Colonic mucosa (tissue), 4 donors: ENCODE data around the gene PRKCE. TPM values are rescaled to one million over a fixed set of nuclear protein-coding genes. Genes with fewer than 3 reads are reported as not detected.

Experiments
- DNase-seq: peaks from one replicate; pipeline ENCODE4 v3.0.0-alpha.2; 2020
- H3K27ac ChIP-seq: fragments of 200-600 bp; one replicate; pipeline ENCODE4 v1.8.0; 2021
- H3K27me3 ChIP-seq: fragments of 200-600 bp; one replicate; pipeline ENCODE4 v1.8.0; 2021
- H3K36me3 ChIP-seq: fragments of 200-600 bp; one replicate; pipeline ENCODE4 v1.8.0; 2021
- H3K4me1 ChIP-seq: fragments of 200-600 bp; one replicate; pipeline ENCODE4 v1.8.0; 2021; ENCODE audit warnings: mild to moderate bottlenecking
- H3K4me3 ChIP-seq: fragments of 200-600 bp; one replicate; pipeline ENCODE4 v1.8.0; 2021
- H3K9ac ChIP-seq, 2 donors: one replicate each; pipeline ENCODE4 v1.7.0; 2013; ENCODE audit warnings: control low read depth in 2 of 2, low read depth in 2 of 2, low read length in 2 of 2
- H3K9me3 ChIP-seq: fragments of 200-600 bp; one replicate; pipeline ENCODE4 v1.8.0; 2021
- CTCF ChIP-seq: fragments of 200-600 bp; IDR thresholded peaks from one replicate; pipeline ENCODE4 v1.8.0; 2022; ENCODE audit warnings: antibody characterized with exemption, mild to moderate bottlenecking
- intact Hi-C: fragments of 100-400 bp; cut with DNase I; formaldehyde crosslinking; loops from one replicate; pipeline ENCODE4 v1.14.1; 2022
- total RNA-seq, 2 donors: library from RNA; stranded (reverse); fragmentation: NEBNext Ultra II Directional in 1 of 2; extraction: Animal tissue kit (Norgen Biotek cat#: 25700) in 1 of 2; gene quantifications; one replicate each; pipeline ENCODE4 v1.2.1, GENCODE V29; 2021
- donor health status: healthy.
- donor health status: DM: no; HTN: no; CAD: no.
- donor health status: DM: no; HTN: no; CAD: no.

Gene PRKCE
- total RNA-seq, 2 donors from 2014 or later, result 17.5 to 25.8 TPM

- Histone ChIP-seq H3K9ac (no peak overlapping the region), H3K27ac (no peak overlapping the region), H3K9me3 (no peaks in the 10 kb centered on the region), H3K4me1 (no peaks in the 10 kb centered on the region), H3K27me3 (no peaks in the 10 kb centered on the region), H3K4me3 (no peak overlapping the region), H3K36me3 (no peaks in the 10 kb centered on the region)
- intact Hi-C loops, result no loop called here
- no peak for TF ChIP-seq CTCF
- DNase-seq, result no peak
Measured at GRCh38 chr2:45951025-45951727, 299.7 kb downstream of the PRKCE start.

GRCh38 chr2:45952591-45952990 is 301.1 kb downstream of the PRKCE start:
- no peaks in the 10 kb centered on the region for H3K36me3 ChIP-seq
- H3K9me3 ChIP-seq, result no peaks in the 10 kb centered on the region
- no peaks in the 10 kb centered on the region for H3K27me3 ChIP-seq
- no peak for TF ChIP-seq CTCF
- intact Hi-C loops, result no loop called here
- no peak overlapping the region for H3K27ac ChIP-seq
- H3K9ac ChIP-seq, result no peak overlapping the region
- no peak for DNase-seq
- H3K4me1 ChIP-seq, result no peaks in the 10 kb centered on the region
- H3K4me3 ChIP-seq, result no peak overlapping the region

- Histone ChIP-seq H3K27me3 (no peaks in the 10 kb centered on the region), H3K27ac (no peak overlapping the region), H3K9ac (no peak overlapping the region), H3K4me3 (no peak overlapping the region), H3K9me3 (no peaks in the 10 kb centered on the region), H3K36me3 (no peaks in the 10 kb centered on the region), H3K4me1 (no peaks in the 10 kb centered on the region)
- no peak for DNase-seq
- TF ChIP-seq CTCF, result no peak
- intact Hi-C loops, result no loop called here
Measured at GRCh38 chr2:45953376-45954027, 302.0 kb downstream of the PRKCE start.

GRCh38 chr2:45954233-45954850 is 302.9 kb downstream of the PRKCE start:
- TF ChIP-seq CTCF, result no peak
- no peak overlapping the region for H3K9ac ChIP-seq
- H3K27ac ChIP-seq, result no peak overlapping the region
- intact Hi-C loops, result no loop called here
- no peaks in the 10 kb centered on the region for H3K4me1 ChIP-seq
- no peaks in the 10 kb centered on the region for H3K36me3 ChIP-seq
- no peak for DNase-seq
- H3K9me3 ChIP-seq, result no peaks in the 10 kb centered on the region
- H3K4me3 ChIP-seq, result no peak overlapping the region
- no peaks in the 10 kb centered on the region for H3K27me3 ChIP-seq

GRCh38 chr2:45957533-45958227 is 306.2 kb downstream of the PRKCE start:
- H3K4me1 ChIP-seq, result no peaks in the 10 kb centered on the region
- no peak for TF ChIP-seq CTCF
- H3K27ac ChIP-seq, result no peak overlapping the region
- intact Hi-C loops, result no loop called here
- H3K9ac ChIP-seq, result no peak overlapping the region
- H3K27me3 ChIP-seq, result no peaks in the 10 kb centered on the region
- no peaks in the 10 kb centered on the region for H3K9me3 ChIP-seq
- no peaks in the 10 kb centered on the region for H3K36me3 ChIP-seq
- no peak for DNase-seq
- H3K4me3 ChIP-seq, result no peak overlapping the region
